Endothelial cell of umbilical vein (primary cell): ENCODE results near the gene ANXA2. TPM values are rescaled to one million over a fixed set of nuclear protein-coding genes. Genes with fewer than 3 reads are reported as not detected.
A peak's percentile ranks its signal among the peaks of the same experiment; 100 is the strongest.

ENCODE experiments used
- BruUV-seq: library from RNA; stranded (reverse); fragments of 400-500 nt; replicated peaks from 2 replicates; lab custom pipeline; 2021; lab: Mats Ljungman, UMichigan
- CTCF ChIA-PET: fragments of 300-600, 350-600 bp; sonication (Branson Sonifier 250); formaldehyde crosslinking; loops from one replicate; lab custom pipeline; 2021; ENCODE audit warnings: antibody characterized with exemption, inconsistent platforms; lab: Charles Lee
- POLR2A ChIA-PET: fragments of 300-600, 350-600 bp; sonication (Branson Sonifier 250); formaldehyde crosslinking; loops from one replicate; lab custom pipeline; 2021; ENCODE audit warnings: antibody characterized with exemption, inconsistent platforms; lab: Charles Lee
- DNase-seq: peaks from one replicate; pipeline ENCODE4 v3.0.0-alpha.2; 2011; ENCODE audit warnings: low read depth, low spot score
- FAIRE-seq: peaks from 2 replicates; lab custom pipeline; 2011; peaks lifted over from hg19 to GRCh38; lab: Jason Lieb, UNC
- H2AFZ ChIP-seq: 2 replicates; pipeline ENCODE4 v1.6.0; 2012; ENCODE audit warnings: low read depth, low read length, control low read depth, inconsistent platforms
- H3K27ac ChIP-seq: 2 replicates; pipeline ENCODE4 v1.5.1; 2011; ENCODE audit warnings: low read depth, mild to moderate bottlenecking, control low read depth, low read length, moderate library complexity; ENCODE audit not compliant: insufficient read depth
- H3K27me3 ChIP-seq, 2 experiments: 2 replicates each; pipeline versions ENCODE4 v1.6.0 to v1.6.1; 2011; ENCODE audit warnings: low read length in 2 of 2, mixed read lengths in 1 of 2; ENCODE audit not compliant: control insufficient read depth in 2 of 2, insufficient read depth in 2 of 2
- H3K36me3 ChIP-seq, 2 experiments: 2 replicates in 1 of 2; 3 replicates in 1 of 2; pipeline ENCODE4 v1.5.1; 2011; ENCODE audit warnings: low read length in 2 of 2, mild to moderate bottlenecking in 1 of 2, moderate library complexity in 1 of 2; ENCODE audit not compliant: control insufficient read depth in 2 of 2, insufficient read depth in 2 of 2; ENCODE audit errors: extremely low read depth in 1 of 2
- H3K4me1 ChIP-seq: 3 replicates; pipeline ENCODE4 v1.5.1; 2011; ENCODE audit warnings: mild to moderate bottlenecking, low read length; ENCODE audit not compliant: control insufficient read depth, insufficient read depth; ENCODE audit errors: extremely low read depth
- H3K4me2 ChIP-seq: 2 replicates; pipeline ENCODE4 v1.6.1; 2011; ENCODE audit warnings: low read length, control low read depth, mixed read lengths; ENCODE audit not compliant: insufficient read depth
- H3K4me3 ChIP-seq, 3 experiments: fragments of 200-600 bp in 1 of 3; sonication (generic), shearing (Covaris generic) in 1 of 3; replicated peaks in 1 of 3; 2 replicates each; pipeline ENCODE4 v1.5.1; 2011 to 2016; ENCODE audit warnings: control low read depth in 3 of 3, low read length in 3 of 3, mild to moderate bottlenecking in 2 of 3, inconsistent platforms in 1 of 3, low read depth in 1 of 3, moderate library complexity in 1 of 3; ENCODE audit not compliant: insufficient read depth in 1 of 3
- H3K79me2 ChIP-seq: 2 replicates; pipeline ENCODE4 v1.6.0; 2012; ENCODE audit warnings: low read length, inconsistent platforms; ENCODE audit not compliant: control insufficient read depth, insufficient read depth
- H3K9ac ChIP-seq: replicated peaks from 2 replicates; pipeline ENCODE3; 2011; ENCODE audit warnings: low read length, control low read depth; ENCODE audit not compliant: insufficient read depth; ENCODE audit errors: extremely low read depth
- H3K9me1 ChIP-seq: replicated peaks from 3 replicates; pipeline ENCODE4 v1.6.0; 2011; ENCODE audit warnings: mild to moderate bottlenecking, low read length; ENCODE audit not compliant: control insufficient read depth, insufficient read depth; ENCODE audit errors: extremely low read depth
- H3K9me3 ChIP-seq: replicated peaks from 2 replicates; pipeline ENCODE4 v1.5.1; 2012; ENCODE audit warnings: low read length, inconsistent platforms; ENCODE audit not compliant: control insufficient read depth, insufficient read depth
- H4K20me1 ChIP-seq: replicated peaks from 2 replicates; pipeline ENCODE3; 2011; ENCODE audit warnings: mild to moderate bottlenecking, low read length; ENCODE audit not compliant: control insufficient read depth, insufficient read depth; ENCODE audit errors: extremely low read depth
- CTCF ChIP-seq, 2 donors: IDR thresholded peaks; 1 replicate in 1 of 2; 2 replicates in 1 of 2; pipeline ENCODE4 v1.5.1; 2011; ENCODE audit warnings: low read length in 2 of 2, mild to moderate bottlenecking in 2 of 2, moderate library complexity in 2 of 2, control low read depth in 1 of 2, inconsistent platforms in 1 of 2, low read depth in 1 of 2; ENCODE audit not compliant: insufficient read depth in 1 of 2; ENCODE audit errors: extremely low read depth in 1 of 2
- EZH2 ChIP-seq: IDR thresholded peaks from 2 replicates; pipeline ENCODE4 v1.6.1; 2012; ENCODE audit warnings: borderline replicate concordance, low read depth, mild to moderate bottlenecking, moderate library complexity, low read length, inconsistent platforms; ENCODE audit not compliant: severe bottlenecking
- FOS ChIP-seq: IDR thresholded peaks from 2 replicates; pipeline ENCODE4 v1.6.1; 2011; ENCODE audit warnings: mild to moderate bottlenecking, low read length, moderate library complexity, borderline replicate concordance; ENCODE audit not compliant: insufficient read depth
- GATA2 ChIP-seq: IDR thresholded peaks from 2 replicates; pipeline ENCODE4 v1.7.0; 2011; ENCODE audit warnings: low read depth, mild to moderate bottlenecking, moderate library complexity, mixed read lengths, low read length; ENCODE audit not compliant: insufficient read length, insufficient read depth
- JUN ChIP-seq: IDR thresholded peaks from 2 replicates; pipeline ENCODE4 v1.6.1; 2011; ENCODE audit warnings: borderline replicate concordance, low read depth; ENCODE audit not compliant: insufficient read length, insufficient read depth
- MAX ChIP-seq: IDR thresholded peaks from 2 replicates; pipeline ENCODE4 v1.6.1; 2011; ENCODE audit not compliant: insufficient read depth, insufficient read length
- MYC ChIP-seq: IDR thresholded peaks from one replicate; pipeline ENCODE4 v1.6.1; 2011; ENCODE audit warnings: mild to moderate bottlenecking, low read depth, low read length
- POLR2A ChIP-seq: IDR thresholded peaks from 2 replicates; pipeline ENCODE4 v1.6.1; 2012; ENCODE audit warnings: low read depth, mild to moderate bottlenecking, control low read depth, low read length
- POLR2AphosphoS5 ChIP-seq: IDR thresholded peaks from 2 replicates; pipeline ENCODE4 v1.6.1; 2012; ENCODE audit warnings: low read depth, mild to moderate bottlenecking, control low read depth, low read length, moderate library complexity; ENCODE audit not compliant: insufficient read depth
- dilution Hi-C: fragments of 300-500 bp; cut with MboI; formaldehyde crosslinking; loops from one replicate; pipeline ENCODE4 v1.15.0; 2019; ENCODE audit warnings: low sequenced_read_pairs; ENCODE audit not compliant: extremely low pct_ligation_motif_present
- intact Hi-C: fragments of 100-400 bp; cut with micrococcal nuclease; formaldehyde crosslinking; loops from one replicate; pipeline ENCODE4 v1.10.0; 2022
- polyA plus RNA-seq, 4 experiments: library from polyadenylated mRNA; depleted of rRNA in 3 of 4; stranded (reverse) in 3 of 4; unstranded in 1 of 4; fragments of >200 nt; gene quantifications; 2 replicates each; pipeline versions ENCODE4 v1.2.1 to v1.2.3, GENCODE V29; 2011 to 2012; ENCODE audit warnings: missing spikeins in 1 of 4
- total RNA-seq: library from RNA; stranded (reverse); gene quantifications from 2 replicates; pipeline ENCODE4 v1.2.3, GENCODE V29; 2021

The ANXA2 gene
- total and polyA plus RNA-seq, 2 donors (not counting 3 experiments of a cell fraction or from before 2014, with no cell fraction given), result 2,725 to 3,299 TPM

GRCh38 chr15:60407415-60407805 lies 9.6 kb upstream of the ANXA2 start:
- TF ChIP-seq GATA2 (no peak), EZH2 (no peak), POLR2A (no peak), CTCF (IDR thresholded peaks at IDR 0.05; ENCODE audit: extremely low read depth in 1 of 2, insufficient read depth in 1 of 2, low read depth in 1 of 2, low read length in 2 of 2) (no peak), MAX (no peak), FOS (peak; percentile 87), MYC (no peak), JUN (peak; percentile 5), POLR2AphosphoS5 (no peak)
- Histone ChIP-seq H3K79me2 (no peaks in the 10 kb centered on the region), H3K27me3 (no peaks in the 10 kb centered on the region), H3K9me3 (no peaks in the 10 kb centered on the region), H4K20me1 (no peaks in the 10 kb centered on the region), H3K9ac (no peak overlapping the region), H3K27ac (peak overlapping the region; percentile 46), H3K4me1 (peaks cover 37% of the 10 kb centered on the region), H2AFZ (no peak overlapping the region), H3K4me2 (peak overlapping the region; percentile 10), H3K9me1 (no peaks in the 10 kb centered on the region), H3K36me3 (no peaks in the 10 kb centered on the region), H3K4me3 (no peak overlapping the region)
- DNase-seq, result peak; percentile 32
- CTCF ChIA-PET, result interaction anchor here (1.0 to 2.4 kb wide), 6 partner anchors 8 to 48 kb away, joined by 3 to 12 read pairs (median 6); partner anchors contain the start of gene ANXA2
- FAIRE-seq, result peak; percentile 84
- BruUV-seq, result no TSS peak
- dilution Hi-C loops, result no loop called here
- POLR2A ChIA-PET, result interaction anchor here (1.7 kb wide), 1 partner anchor 9 kb away, joined by 5 read pairs; the partner anchor contains the start of gene ANXA2
- intact Hi-C loops, result no loop called here
